ENCODE data around the gene MAPK4. TPM values are rescaled to one million over a fixed set of nuclear protein-coding genes. Genes with fewer than 3 reads are reported as not detected.

Gene MAPK4
- total and polyA plus RNA-seq, 10 of the 15 experiments (the other 5 are each of a cell fraction or from before 2014, with no cell fraction given), result 0.03 to 0.11 (median 0.06) TPM; not detected in 4

- ChIA-PET SMC1A (ENCODE audit: uncharacterized antibody, unreplicated experiment) (interaction anchor here (0.6 kb wide), 1 partner anchor 36 kb away, joined by 3 read pairs; no protein-coding TSS in a partner anchor), CTCF (no interaction called here), POLR2A (no interaction called here), RAD21 (ENCODE audit: unreplicated experiment) (no interaction called here)
- Histone ChIP-seq H3K36me3 (ENCODE audit: control insufficient read depth in 2 of 2, insufficient read depth in 2 of 2, low read length in 1 of 2) (no peaks in the 10 kb centered on the region), H3K27me3 (replicated peaks in 1 of 2; ENCODE audit: control insufficient read depth in 2 of 2, insufficient read depth in 2 of 2, low read length in 1 of 2) (no peaks in the 10 kb centered on the region; a peak in 1 of 4 replicates), H3K79me2 (ENCODE audit: control insufficient read depth, insufficient read depth, low read length) (no peaks in the 10 kb centered on the region), H3K27ac (ENCODE audit: control insufficient read depth, insufficient read depth) (no peak overlapping the region), H3K4me3 (no peak overlapping the region), H3K9me3 (replicated peaks; ENCODE audit: control insufficient read depth, insufficient read depth, low read length) (no peaks in the 10 kb centered on the region), H3K4me2 (ENCODE audit: control insufficient read depth, insufficient read depth) (no peak overlapping the region), H3K4me1 (ENCODE audit: control insufficient read depth, insufficient read depth, low read length) (peaks cover 15% of the 10 kb centered on the region), H4K20me1 (ENCODE audit: control insufficient read depth, insufficient read depth) (no peaks in the 10 kb centered on the region), H3K9ac (ENCODE audit: control insufficient read depth, insufficient read depth, low read length) (no peak overlapping the region), H2AFZ (ENCODE audit: control insufficient read depth, low read depth, low read length) (no peak overlapping the region)
- no TSS peak for BruUV-seq (replicated peaks)
- no peak for FAIRE-seq
- ATAC-seq, result no peak
- intact Hi-C loops (cut with micrococcal nuclease; ENCODE audit: unreplicated experiment), result no loop called here
- no peak for TF ChIP-seq BMI1 (IDR thresholded peaks at IDR 0.05; ENCODE audit: borderline replicate concordance)
- TF ChIP-seq EED (IDR thresholded peaks at IDR 0.05; ENCODE audit: low read depth), result no peak
- no peak for TF ChIP-seq JUNB (IDR thresholded peaks at IDR 0.05)
- TF ChIP-seq GABPA (IDR thresholded peaks at IDR 0.05; ENCODE audit: low read depth), result no peak
- no peak for TF ChIP-seq IRF5 (IDR thresholded peaks at IDR 0.05; ENCODE audit: borderline replicate concordance)
- TF ChIP-seq REST (IDR thresholded peaks at IDR 0.05; ENCODE audit: low read depth, low read length), result no peak
- TF ChIP-seq PKNOX1 (IDR thresholded peaks at IDR 0.05), result no peak
- TF ChIP-seq RB1 (IDR thresholded peaks at IDR 0.05; ENCODE audit: borderline replicate concordance), result no peak
- TF ChIP-seq SRF (IDR thresholded peaks at IDR 0.05; ENCODE audit: low read depth in 2 of 2, low read length in 2 of 2), result no peak
- no peak for TF ChIP-seq ZBED1 (IDR thresholded peaks at IDR 0.05; ENCODE audit: borderline replicate concordance)
- in situ Hi-C loops (cut with MboI), result no loop called here
- 51% methylated on average over 5 of the region's 5 CpGs for WGBS (ENCODE audit: insufficient coverage, insufficient replicate concordance, low lambda C conversion rate, missing lambda C conversion rate)
- DNase-seq (ENCODE audit: low read depth, low spot score), result no peak
Observed at GRCh38 chr18:50724751-50725151, 164.9 kb downstream of the MAPK4 start.

Data from GM12878 (cell line).